ENCODE measurements around the gene TIMP3.

- TF ChIP-seq CTCF (IDR thresholded peaks at IDR 0.05), result no peak
- no peak for TF ChIP-seq POLR2A (IDR thresholded peaks at IDR 0.05)
Observed at GRCh38 chr22:32822179-32822877, 20.8 kb downstream of the TIMP3 start.

All from body of pancreas (tissue), 4 donors.